Activated CD4-positive, alpha-beta T cell treated with anti-CD3 and anti-CD28 coated beads for 1 hour (primary cell): ENCODE results near the gene CNTROB.
"Not testable (repeated sequence)": the region's sequence is repeated elsewhere in the genome, so short reads cannot be mapped to it uniquely, and the experiment has no call there.

Experiments
- DNase-seq: peaks from one replicate; pipeline ENCODE4 v3.0.0-alpha.2; 2020

The CNTROB gene

DNA sequence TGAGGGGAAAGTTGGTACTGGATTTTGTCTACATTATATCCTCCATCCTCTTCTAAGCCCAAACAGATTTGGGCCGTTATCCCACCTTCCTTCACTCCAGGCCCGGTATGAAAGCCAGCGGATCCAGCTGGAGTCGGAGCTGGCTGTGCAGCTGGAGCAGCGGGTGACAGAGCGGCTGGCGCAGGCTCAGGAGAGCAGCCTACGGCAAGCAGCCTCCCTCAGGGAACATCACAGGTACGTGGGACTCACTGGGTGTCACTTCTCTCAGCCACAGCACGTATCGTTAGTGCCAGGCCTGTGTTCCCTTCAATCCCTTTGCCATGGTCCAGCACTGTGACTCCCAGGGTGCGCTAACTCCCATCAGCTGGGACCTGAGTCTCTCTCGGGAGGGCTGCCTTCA, 11.3 kb downstream of the CNTROB start:
- no peak for DNase-seq

DNA sequence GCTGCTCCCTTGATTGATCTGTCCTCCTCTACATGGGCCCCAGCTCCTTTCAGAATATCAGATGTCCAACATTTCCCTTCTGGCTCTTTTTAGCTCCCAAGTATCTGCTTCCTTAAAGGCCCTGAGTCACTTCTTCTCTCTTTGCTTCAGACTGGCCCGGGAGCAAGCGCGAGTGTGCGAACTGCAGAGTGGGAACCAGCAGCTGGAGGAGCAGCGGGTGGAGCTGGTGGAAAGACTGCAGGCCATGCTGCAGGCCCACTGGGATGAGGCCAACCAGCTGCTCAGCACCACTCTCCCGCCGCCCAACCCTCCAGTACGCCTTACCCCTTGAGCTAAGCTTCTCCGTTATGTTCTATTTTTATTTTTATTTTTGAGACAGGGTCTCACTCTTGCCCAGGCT, 12.3 kb downstream of the CNTROB start:
- no peak for DNase-seq

DNA sequence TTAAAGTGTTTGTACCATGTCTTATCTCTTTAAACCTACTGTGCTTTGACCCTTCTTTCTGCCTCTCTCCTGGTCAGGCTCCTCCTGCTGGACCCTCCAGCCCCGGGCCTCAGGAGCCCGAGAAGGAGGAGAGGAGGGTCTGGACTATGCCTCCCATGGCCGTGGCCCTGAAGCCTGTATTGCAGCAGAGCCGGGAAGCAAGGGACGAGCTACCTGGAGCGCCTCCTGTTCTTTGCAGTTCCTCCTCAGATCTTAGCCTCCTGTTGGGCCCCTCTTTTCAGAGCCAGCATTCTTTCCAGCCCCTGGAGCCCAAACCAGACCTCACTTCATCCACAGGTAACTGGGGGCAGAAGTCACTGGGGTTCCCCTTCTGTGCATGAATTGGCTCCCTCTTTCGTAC, 13.6 kb downstream of the CNTROB start:
- DNase-seq = no peak

DNA sequence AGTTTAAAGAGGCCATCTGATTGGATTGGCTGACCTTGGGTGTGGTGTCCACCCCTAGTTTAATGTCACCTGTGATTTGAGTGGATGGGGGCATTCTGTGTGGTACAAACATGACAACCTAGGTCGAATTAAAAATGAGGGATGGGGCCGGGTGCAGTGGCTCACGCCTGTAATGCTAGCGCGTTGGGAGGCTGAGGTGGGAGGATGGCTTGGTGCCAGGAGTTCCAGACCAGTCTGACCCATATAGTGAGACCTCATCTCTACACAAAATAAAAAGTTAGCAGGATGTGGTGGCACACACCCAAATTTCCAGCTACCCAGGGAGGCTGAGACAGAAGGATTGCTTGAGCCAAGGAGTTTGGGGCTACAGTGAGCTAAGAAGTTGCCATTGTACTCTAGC, 14.4 kb downstream of the CNTROB start:
- DNase-seq = no peak

DNA sequence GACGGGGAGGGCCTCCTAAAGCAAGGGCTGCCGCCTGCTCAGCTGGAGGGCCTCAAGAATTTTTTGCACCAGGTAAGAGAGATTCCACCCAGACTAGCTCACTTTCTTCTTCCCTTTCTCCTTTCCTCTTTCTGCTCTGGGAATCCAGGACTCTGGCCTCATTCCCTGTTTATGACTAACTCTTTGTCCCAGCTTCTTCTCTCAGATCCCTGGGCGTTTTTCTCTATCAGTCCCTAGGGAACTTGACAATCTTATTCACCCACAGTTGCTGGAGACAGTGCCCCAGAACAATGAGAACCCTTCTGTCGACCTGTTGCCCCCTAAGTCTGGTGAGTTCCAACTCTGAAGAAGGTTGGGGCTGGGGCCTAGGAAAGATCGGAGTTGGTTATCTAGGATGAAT, 15.6 kb downstream of the CNTROB start:
- DNase-seq = no peak

DNA sequence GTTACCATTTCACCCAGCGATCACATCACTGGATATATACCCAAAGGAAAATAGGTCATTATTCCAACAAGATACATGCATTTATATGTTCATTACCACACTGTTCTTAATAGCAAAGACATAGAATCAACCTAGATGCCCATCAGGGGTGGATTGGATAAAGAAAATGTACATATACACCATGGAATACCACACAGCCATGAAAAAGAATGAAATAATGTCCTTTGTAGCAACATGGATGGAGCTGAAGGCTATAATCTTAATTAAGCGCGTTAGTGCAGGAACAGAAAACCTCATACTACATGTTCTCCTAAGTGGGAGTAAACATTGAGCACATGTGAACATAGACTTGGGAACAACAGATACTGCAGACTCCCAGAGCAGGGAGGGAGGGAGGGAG, 18.6 kb downstream of the CNTROB start:
- DNase-seq = no peak

DNA sequence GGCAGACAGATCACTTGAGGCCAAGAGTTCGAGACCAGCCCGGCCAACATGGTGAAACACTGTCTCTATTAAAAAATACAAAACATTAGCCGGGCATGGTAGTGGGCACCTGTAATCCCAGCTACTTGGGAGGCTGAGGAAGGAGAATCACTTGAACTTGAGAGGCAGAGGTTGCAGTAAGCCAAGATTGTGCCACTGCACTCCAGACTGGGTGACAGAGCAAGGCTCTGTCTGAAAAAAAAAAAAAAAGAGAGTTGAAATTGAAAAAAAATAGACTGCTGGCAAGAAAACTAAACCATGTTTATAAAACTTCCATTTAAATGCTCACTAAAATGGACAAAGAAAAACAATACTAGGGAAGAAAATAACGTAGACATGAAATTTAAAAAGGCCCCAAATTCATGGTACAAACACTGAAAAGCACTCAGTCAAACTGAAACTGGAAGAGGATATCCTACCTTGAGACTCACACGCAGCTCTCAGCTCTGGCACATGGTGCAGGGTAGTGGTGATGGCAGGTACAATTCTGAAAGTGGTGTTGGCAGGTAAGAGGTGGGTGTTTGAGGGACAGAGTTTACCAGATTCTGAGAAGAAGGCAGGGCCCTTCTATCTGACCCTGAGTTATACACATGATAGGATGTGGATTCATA, 19.3 kb downstream of the CNTROB start:
- DNase-seq = no peak

DNA sequence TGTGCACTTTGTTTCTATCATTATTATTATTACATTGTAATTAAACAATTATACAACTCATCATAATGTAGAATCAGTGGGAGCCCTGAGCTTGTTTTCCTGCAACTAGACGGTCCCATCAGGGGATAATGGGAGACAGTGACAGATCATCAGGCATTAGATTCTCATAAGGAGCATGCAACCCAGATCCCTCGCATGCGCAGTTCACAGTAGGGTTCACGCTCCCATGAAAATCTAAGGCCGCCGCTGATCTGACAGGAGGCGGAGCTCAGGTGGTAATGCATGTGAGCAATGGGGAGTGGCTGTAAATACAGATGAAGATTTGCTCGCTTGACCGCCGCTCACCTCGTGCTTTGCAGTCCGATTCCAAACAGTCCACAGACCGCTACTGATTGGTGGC, 21.3 kb downstream of the CNTROB start:
- DNase-seq = not testable (repeated sequence)

DNA sequence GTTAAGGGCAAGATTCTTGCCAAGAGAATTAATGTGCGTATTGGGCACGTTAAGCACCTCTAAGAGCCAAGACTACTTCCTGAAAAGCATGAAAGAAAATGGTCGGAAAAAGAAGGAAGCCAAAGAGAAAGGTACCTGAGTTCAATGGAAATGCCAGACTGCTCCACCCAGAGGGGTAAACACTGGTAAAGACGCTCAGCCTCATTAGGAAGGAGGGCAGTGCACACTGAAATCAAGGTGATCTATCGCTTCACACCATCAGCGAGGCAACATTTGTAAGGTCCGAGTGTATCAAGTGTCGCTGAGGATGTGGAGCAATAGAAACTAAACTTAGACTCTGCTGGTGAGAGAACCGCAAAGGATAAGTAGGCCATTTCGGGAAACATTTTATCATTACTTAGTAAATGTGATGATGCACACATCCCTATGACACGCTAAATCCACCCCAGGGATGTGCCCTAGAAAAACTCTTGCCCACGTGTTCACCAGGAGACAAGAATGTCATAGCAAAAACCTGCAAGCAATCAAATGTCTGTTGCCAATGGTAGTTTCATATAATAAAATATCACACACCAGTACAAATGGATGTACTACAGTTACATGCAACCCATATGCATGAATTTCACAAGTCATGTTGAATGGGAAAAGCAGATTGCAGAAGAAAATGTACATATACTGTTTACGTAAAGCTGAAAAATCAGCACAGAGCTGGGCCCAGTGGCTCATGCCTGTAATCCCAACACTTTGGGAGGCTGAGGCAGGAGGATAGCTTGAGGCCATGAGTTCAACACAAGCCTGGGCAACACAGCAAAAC, 23.6 kb downstream of the CNTROB start:
- DNase-seq = no peak

DNA sequence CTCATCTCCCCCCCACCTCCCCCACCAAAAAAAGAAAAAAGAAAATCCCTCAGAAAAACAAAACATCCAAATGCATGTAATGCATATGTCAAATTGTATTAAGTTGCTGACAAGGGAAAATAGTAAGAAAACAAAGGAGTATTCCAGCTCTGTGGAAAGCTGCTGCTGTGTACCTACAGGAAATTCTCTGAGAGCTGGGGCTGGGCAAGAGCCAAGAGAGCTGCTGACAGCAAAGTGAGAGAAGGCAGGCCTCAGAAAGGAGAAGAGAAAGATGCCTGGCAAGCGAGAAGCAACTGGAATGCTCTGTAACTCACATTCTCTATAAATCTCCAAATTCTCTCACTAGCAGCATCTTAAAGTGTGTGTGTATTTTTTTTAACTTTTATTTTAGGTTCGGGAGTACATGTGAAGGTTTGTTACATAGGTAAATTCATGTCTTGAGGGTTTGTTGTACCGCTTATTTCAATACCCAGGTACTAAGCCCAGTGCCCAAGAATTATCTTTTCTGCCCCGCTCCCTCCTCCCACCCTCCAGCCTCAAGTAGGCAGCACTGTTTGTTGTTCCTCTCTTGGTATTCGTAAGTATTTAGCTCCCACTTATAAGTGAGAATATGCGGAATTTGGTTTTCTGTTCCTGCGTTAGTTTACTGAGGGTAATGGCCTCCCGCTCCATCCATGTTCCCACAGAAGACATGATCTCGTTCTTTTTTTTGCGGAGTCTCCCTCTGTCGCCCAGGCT, 24.4 kb downstream of the CNTROB start:
- DNase-seq = no peak

DNA sequence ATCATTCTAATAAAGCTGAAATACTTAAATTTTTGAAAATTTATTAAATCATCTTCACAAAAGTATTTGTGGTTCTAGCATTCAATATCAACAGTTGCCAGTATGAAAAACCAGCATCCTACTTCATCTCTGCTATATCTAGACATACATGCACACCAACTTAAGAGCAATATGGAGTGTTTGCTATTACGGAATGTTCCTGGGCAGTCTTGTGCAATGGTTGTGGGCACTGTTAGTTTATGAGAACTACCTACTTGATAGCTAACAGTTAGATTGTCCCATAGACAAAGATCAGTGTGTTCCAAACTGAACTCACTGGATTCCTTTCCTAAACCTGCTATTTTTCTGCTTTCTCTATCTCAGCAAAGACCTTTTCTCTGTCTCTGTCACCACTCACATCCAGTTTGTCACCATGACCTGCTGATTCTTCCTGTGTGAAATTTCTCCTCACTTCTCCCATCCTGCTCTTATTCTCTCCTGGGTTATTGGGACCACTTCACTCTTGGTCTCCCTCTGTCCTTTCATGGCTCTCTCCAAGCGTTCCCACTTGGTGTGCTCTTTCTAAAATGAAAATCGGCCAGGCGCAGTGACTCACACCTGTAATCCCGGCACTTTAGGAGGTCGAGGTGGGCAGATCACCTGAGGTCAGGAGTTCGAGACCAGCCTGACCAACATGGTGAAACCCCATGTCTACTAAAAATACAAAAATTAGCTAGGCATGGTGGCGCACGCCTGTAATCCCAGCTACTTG, 27.7 kb downstream of the CNTROB start:
- no peak for DNase-seq

DNA sequence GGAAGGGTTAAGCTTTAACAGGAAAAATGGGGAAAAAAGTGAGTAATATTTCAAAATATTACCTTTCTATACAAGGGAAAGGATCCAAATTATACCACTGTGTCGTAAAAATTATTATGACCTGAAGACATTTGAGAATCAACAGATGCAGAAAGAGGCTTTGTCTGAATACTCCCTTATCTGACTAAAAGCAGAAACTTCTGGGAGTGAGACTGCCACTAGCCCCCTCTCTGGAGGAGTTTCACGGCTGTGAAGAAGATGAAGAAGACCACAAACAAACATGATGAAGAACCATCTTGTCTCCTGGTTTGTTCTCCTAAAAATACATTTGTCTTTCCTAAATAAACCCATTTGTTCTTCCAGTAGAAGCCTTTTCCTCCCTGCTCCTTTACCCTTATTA, 29.4 kb downstream of the CNTROB start:
- no peak for DNase-seq

DNA sequence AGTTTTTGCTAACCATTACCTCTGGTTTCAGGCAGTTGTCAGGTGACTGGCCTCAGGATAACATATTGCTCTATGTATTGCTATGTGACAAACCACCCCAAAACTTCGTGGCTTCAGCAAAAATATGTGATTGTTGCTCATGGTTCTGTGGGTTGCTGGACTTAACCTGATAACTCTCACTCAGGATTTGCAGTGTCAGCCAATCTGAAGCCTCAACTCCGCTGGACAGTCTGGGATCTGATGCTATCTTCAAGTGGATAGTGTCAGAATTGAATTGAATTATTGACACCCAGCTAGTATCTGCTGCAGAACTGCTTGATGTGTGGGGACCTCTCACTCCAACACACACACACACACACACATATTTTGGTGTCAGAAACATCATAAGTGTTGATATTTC, 35.7 kb downstream of the CNTROB start:
- no peak for DNase-seq

DNA sequence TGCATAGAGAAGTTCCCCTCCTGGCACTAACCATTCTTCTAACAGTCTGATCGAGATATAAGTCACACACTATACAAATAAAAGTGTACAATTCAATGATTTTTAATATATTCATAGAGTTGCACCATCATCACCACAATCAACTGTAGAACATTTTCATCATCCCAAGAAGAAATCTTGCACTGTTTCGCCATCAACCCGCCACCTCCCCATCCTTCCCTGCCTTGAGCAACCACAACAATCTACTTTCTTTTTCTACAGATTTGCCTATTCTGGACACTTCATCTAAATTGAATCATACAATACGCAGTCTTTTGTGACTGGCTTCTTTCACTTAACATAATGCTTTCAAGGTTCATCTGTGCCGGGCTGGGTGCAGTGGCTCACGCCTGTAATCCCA, 37.4 kb downstream of the CNTROB start:
- no peak for DNase-seq

DNA sequence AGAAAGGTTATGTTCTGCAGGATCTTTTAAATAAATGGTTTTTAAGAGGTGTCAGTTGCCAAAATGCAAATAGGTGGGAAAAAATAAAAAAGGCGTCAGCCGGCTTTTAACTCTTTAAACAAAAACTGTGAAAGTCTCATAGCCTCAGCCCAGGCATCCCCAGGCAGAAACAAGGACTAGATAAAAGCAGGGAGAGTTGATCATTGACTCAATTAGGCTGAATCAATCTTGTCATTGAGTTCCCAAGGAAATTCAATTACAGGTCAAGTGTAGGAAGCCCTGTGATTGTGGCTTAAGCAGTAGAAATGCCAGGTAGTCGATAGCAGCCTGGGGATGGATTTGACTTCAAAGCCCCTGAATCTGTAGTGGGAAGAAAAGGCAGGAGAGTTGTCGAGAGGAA, 39.6 kb downstream of the CNTROB start:
- DNase-seq = no peak

DNA sequence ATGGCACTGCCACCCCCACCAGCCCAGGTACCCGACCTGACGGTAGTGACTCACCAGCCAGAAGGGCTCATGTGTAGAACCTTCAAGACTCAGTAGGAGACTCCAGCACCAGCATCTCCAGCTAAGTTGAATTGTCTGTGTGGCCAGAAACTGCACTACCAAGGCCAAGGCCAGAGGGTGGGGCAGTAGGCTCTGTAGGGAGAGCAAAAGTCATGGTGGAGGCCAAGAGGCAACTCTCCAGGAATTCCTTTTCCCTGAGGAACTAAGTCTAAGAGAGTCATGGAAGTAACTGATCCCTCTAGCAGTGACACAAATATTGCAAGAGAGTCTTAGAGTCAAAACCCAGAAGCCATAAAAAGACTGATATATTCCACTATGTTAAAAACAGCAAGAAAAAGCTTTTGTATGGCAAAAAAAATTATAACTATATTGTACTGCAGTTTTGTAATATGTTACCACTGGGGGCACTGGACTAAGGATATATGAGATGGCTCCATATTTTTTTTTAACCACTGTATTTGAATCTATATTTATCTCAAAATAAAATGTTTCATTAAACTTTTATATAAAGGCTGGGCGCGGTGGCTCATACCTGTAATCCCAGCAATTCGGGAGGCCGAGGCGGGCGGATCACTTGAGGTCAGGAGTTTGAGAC, 40.3 kb downstream of the CNTROB start:
- no peak for DNase-seq

DNA sequence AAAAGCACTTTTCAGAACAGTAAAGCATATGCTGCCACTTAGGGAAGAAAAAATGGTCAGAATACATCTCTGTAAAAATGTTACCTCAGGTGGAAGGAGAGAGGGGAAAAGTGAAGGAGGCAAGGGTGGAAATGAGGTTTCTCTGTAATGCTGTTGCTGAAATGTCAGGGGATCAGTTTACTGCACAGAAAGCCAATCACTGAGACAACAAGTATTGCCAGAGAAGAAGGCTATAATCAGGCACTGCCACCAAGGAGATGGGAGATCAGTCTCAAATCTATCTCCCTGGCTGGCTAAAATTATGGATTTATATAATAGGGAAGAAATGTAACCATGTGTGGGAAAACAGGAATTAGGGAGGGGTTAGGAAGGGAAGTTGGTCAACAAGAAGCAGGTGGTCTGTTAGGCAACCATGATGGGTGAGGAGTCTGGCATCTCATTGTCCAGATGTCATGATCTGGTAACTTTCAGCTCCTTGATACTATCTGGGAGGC, 42.7 kb downstream of the CNTROB start:
- DNase-seq = no peak

DNA sequence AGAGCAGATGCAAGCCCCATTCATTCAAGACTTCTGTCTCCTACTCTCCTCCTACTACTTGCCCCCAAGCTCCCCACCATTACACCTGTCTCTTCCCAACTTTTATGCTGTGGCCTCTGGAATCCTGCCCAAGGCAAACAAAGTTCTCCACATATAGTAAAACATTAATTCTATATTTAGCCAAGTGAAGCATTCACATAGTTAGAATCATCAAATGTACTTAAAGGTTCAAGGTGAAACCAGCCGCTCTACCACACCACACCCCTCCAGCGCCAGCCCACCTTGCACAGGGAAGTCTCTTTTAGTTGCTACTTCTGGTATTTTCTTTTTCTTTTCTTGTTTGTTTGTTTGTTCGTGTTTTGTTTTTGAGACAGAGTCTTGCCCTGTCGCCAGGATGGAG, 45.0 kb downstream of the CNTROB start:
- DNase-seq = no peak

DNA sequence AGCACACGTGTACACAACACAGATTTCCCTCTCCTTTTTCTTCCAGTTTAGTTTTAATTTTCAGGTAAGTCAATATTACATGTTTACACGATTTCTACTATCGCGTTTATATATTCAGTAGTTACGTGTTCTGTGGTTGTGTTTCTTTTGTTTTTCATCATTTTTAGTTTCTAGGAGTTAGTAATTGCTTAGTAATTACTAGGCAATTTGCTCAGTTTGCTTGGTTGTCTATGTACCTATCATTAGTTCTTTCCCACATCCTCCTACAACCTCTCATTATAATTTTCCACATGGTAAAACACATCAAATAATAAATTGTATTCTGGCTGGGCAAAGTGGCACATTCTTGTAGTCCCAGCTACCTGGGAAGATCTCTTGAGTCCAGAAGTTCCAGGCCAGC, 45.8 kb downstream of the CNTROB start:
- no peak for DNase-seq

DNA sequence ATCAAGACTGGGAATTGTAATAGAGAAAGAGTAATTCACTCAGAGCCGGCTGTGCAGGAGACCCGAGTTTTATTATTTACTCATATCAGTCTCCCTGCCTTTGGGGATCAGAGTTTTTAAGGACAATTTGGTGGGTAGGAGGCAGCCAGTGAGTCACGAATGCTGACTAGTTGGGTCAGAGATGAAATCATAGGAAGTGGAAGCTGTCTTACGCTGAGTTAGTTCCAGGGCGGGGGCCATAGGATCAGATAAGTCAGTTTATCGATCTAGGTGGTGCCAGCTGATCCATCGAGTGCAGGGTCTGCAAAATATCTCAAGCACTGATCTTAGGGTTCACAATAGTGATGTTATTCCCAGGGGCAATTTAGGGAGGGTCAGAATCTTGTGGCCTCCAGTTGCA, 50.2 kb downstream of the CNTROB start:
- no peak for DNase-seq

DNA sequence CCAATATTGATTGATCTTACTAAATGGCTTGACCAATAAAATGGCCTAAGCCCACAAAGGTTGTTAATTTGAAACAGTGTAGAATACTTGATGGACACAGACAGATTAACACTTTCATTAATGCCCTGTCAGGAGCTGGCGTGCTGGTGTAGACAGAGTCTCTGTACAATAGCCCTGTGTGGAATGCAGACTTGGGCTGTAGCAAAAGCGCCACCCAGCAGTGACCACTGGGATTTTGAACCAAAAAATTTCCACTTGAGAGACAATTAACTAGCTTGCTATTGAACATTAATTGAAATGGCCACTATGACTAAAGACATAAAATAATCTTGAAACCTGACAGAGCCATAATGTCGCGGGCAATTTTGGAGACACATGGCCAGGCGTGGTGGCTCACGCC, 50.7 kb downstream of the CNTROB start:
- no peak for DNase-seq

DNA sequence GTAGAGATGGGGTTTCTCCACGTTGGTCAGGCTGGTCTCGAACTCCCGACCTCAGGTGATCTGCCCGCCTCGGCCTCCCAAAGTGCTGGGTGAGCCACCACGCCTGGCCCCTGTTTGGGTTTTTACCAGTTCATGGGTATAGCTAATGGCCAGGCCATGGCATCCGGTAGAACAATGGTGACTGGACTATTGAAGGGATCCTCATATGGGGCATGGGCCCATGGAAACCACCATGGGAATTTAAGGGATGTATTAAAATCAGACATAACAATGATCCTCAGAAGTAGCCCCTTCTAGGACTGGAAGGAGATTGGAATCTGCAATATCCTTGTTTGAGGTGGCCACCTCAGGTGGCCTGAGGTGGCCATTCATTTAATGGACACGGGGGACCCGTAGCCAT, 52.9 kb downstream of the CNTROB start:
- no peak for DNase-seq
